Small intestine (tissue), 7 donors: Measurements from ENCODE around the gene CDH3. TPM values are rescaled to one million over a fixed set of nuclear protein-coding genes. Genes with fewer than 3 reads are reported as not detected.

ENCODE experiments used
- DNase-seq, 2 donors: peaks; one replicate each; pipeline versions ENCODE4 v3.0.0 to v3.0.0-alpha.2; 2013
- FAIRE-seq: peaks from 2 replicates; lab custom pipeline; 2012; peaks lifted over from hg19 to GRCh38; lab: Jason Lieb, UNC
- H3K27ac ChIP-seq, 3 donors: one replicate each; pipeline ENCODE4 v1.5.1; 2013; ENCODE audit warnings: low read length in 2 of 3, mild to moderate bottlenecking in 2 of 3, control low read depth in 1 of 3, inconsistent platforms in 1 of 3, low read depth in 1 of 3, moderate library complexity in 1 of 3
- H3K27me3 ChIP-seq, 3 donors: one replicate each; pipeline ENCODE4 v1.6.1; 2013; ENCODE audit warnings: low read length in 3 of 3, inconsistent platforms in 1 of 3; ENCODE audit not compliant: control insufficient read depth in 3 of 3, insufficient read depth in 3 of 3
- H3K36me3 ChIP-seq, 3 donors: one replicate each; pipeline ENCODE4 v1.6.1; 2013; ENCODE audit warnings: low read length in 3 of 3, inconsistent platforms in 1 of 3, low read depth in 1 of 3, mild to moderate bottlenecking in 1 of 3, moderate library complexity in 1 of 3; ENCODE audit not compliant: control insufficient read depth in 3 of 3, insufficient read depth in 2 of 3
- H3K4me1 ChIP-seq, 3 donors: one replicate each; pipeline ENCODE4 v1.6.1; 2013; ENCODE audit warnings: low read length in 2 of 3, inconsistent platforms in 1 of 3, low read depth in 1 of 3, mild to moderate bottlenecking in 1 of 3, moderate library complexity in 1 of 3; ENCODE audit not compliant: control insufficient read depth in 3 of 3, insufficient read depth in 2 of 3
- H3K4me3 ChIP-seq, 3 donors: one replicate each; pipeline ENCODE4 v1.5.1; 2013; ENCODE audit warnings: low read length in 3 of 3, control low read depth in 1 of 3, inconsistent platforms in 1 of 3, low read depth in 1 of 3, mild to moderate bottlenecking in 1 of 3, moderate library complexity in 1 of 3
- H3K9me3 ChIP-seq, 2 donors: one replicate each; pipeline ENCODE4 v1.6.1; 2013; ENCODE audit warnings: low read depth in 1 of 2, low read length in 1 of 2; ENCODE audit not compliant: control insufficient read depth in 2 of 2, insufficient read depth in 1 of 2
- WGBS, 3 donors: extraction: QIAGEN DNeasy Blood & Tissue Kit; methylation state at CpG; one replicate each; pipeline ENCODE4 v1.1.7; 2013; 5-methylcytosine and 5-hydroxymethylcytosine counted together
- polyA plus RNA-seq, 4 donors: library from polyadenylated mRNA; stranded (reverse) in 3 of 4; unstranded in 1 of 4; fragments of 200-250 nt in 3 of 4; fragments of 120-200 nt in 1 of 4; gene quantifications; one replicate each; pipeline versions ENCODE4 v1.2.1 to v1.2.3, GENCODE V29; 2013
- donor health status: healthy with polysubstance abuse.
- donor health status: control.
- donor health status: control.
- donor health status: Bipolar disorder and iron deficiency.
- donor health status: healthy.

Gene CDH3
- polyA plus RNA-seq, 4 donors: 0.33 to 1.4 (median 0.54) TPM; not detected in 1

- Histone ChIP-seq H3K27me3 (peaks cover 3 to 62% (median 19%) of the 10 kb centered on the region in 3 donors), H3K36me3 (no peaks in the 10 kb centered on the region), H3K4me1 (peaks cover 0 to 30% (median 9%) of the 10 kb centered on the region in 3 donors), H3K27ac (no peak overlapping the region), H3K9me3 (no peaks in the 10 kb centered on the region), H3K4me3 (no peak overlapping the region)
- 67 to 76% (median 73%) methylated on average over 13 of the region's 13 CpGs for WGBS, 3 donors
- DNase-seq (no peak), FAIRE-seq (no peak)
Observed at GRCh38 chr16:68643227-68643626, 1.9 kb upstream of the CDH3 start.

DNA sequence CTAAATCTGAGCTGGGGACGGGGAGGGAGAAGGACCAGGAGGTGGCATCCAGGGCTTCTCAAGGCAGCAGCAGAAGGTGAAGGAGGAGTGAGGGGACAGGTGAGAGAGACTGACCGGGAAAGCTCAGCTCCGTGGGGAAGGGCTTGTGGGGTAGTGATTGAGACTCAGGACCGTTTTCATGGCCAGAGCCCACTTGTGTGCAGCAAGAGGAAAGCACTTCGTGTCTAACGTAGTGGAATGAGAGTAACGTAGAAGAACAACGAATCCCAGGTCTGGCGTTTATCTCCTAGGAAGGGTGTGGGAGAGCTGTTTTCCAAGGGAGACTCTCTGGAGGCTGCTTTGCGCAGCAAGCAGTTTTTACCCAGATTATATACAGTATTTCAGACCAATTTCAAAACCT lies 1.3 kb upstream of the CDH3 start:
- Histone ChIP-seq H3K4me1 (peaks cover 0 to 30% (median 9%) of the 10 kb centered on the region in 3 donors), H3K4me3 (no peak overlapping the region), H3K36me3 (no peaks in the 10 kb centered on the region), H3K27me3 (peaks cover 3 to 64% (median 20%) of the 10 kb centered on the region in 3 donors), H3K27ac (no peak overlapping the region), H3K9me3 (no peaks in the 10 kb centered on the region)
- FAIRE-seq (no peak), DNase-seq (peak in 1 of 2 donors; percentile 39)
- WGBS, 3 donors: 8 to 36% (median 29%) methylated on average over 10 of the region's 10 CpGs

DNA sequence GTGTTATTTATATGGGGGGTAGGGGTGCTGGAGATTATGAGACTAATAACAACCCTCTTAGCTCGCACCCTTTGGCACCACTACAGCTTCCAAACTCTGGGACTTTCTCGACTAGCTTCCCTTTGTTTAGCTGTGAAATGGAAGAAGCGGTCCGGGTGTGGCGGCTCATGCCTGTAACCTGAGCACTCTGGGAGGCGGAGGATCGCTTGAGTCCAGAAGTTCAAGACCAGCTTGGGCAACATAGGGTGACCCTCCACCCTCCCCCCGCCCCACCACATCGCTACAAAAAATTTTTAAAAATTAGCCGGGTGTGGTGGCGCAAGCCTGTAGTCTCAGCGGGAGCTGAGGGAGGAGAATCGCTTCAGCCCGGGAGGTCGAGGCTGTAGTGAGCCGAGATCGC lies 814 bp upstream of the CDH3 start:
- WGBS, 3 donors: 4 to 17% (median 7%) methylated on average over 16 to 17 of the region's 17 CpGs
- DNase-seq (peak in 1 of 2 donors; percentile 33), FAIRE-seq (no peak)
- peak overlapping the region in 1 of 3 donors; percentile 59 for H3K4me3 ChIP-seq
- peaks cover 0 to 30% (median 9%) of the 10 kb centered on the region in 3 donors for H3K4me1 ChIP-seq
- no peaks in the 10 kb centered on the region for H3K9me3 ChIP-seq
- H3K27ac ChIP-seq: no peak overlapping the region
- peaks cover 3 to 64% (median 20%) of the 10 kb centered on the region in 3 donors for H3K27me3 ChIP-seq
- no peaks in the 10 kb centered on the region for H3K36me3 ChIP-seq

- peak in 1 of 2 donors; percentile 49 for DNase-seq
- peaks cover 0 to 30% (median 9%) of the 10 kb centered on the region in 3 donors for H3K4me1 ChIP-seq
- no peaks in the 10 kb centered on the region for H3K36me3 ChIP-seq
- 1 to 3% (median 1%) methylated on average over 56 to 66 of the region's 66 CpGs for WGBS, 3 donors
- peak overlapping the region in 2 of 3 donors; percentile 48 to 59 for H3K4me3 ChIP-seq
- H3K9me3 ChIP-seq: no peaks in the 10 kb centered on the region
- H3K27me3 ChIP-seq: peaks cover 3 to 64% (median 20%) of the 10 kb centered on the region in 3 donors
- no peak for FAIRE-seq
- H3K27ac ChIP-seq: peak overlapping the region in 1 of 3 donors; percentile 38
Observed at GRCh38 chr16:68645494-68646388, 631 bp downstream of the CDH3 start.

- Histone ChIP-seq H3K4me3 (no peak overlapping the region), H3K4me1 (peaks cover 0 to 30% (median 9%) of the 10 kb centered on the region in 3 donors), H3K27ac (no peak overlapping the region), H3K36me3 (no peaks in the 10 kb centered on the region), H3K9me3 (no peaks in the 10 kb centered on the region), H3K27me3 (peaks cover 3 to 63% (median 20%) of the 10 kb centered on the region in 3 donors)
- FAIRE-seq: no peak
- WGBS, 3 donors: 77 to 87% (median 84%) methylated on average over 18 of the region's 18 CpGs
- DNase-seq: no peak
Observed at GRCh38 chr16:68646953-68647659, 2.0 kb downstream of the CDH3 start.

- H3K9me3 ChIP-seq: no peaks in the 10 kb centered on the region
- no peak overlapping the region for H3K27ac ChIP-seq
- 89 to 92% (median 92%) methylated on average over 12 of the region's 12 CpGs for WGBS, 3 donors
- FAIRE-seq: no peak
- peaks cover 3 to 22% (median 5%) of the 10 kb centered on the region in 3 donors for H3K27me3 ChIP-seq
- peaks cover 0 to 2% (median 0%) of the 10 kb centered on the region in 3 donors for H3K4me1 ChIP-seq
- H3K36me3 ChIP-seq: no peaks in the 10 kb centered on the region
- H3K4me3 ChIP-seq: no peak overlapping the region
- DNase-seq: no peak
Observed at GRCh38 chr16:68651136-68651535, 6.0 kb downstream of the CDH3 start.

DNA sequence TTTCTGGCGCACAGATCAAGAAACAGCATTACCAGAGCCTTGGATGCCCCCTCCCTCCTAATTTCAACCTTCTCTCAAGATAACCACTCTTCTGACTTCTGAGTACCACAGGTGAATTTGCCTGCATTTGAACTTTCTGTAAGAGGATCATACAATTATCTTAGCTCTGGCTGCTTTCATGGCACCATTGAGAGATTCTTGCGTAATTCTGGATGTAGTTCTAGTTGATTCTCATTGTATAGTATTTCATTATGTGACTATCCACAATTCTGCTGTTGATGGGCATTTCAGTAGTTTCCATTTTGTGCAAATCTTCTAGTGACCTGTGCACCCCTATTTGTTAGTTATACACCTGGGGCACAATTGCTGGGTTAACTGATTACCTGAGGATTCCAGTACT lies 7.5 kb downstream of the CDH3 start:
- 96 to 100% (median 98%) methylated on average over 2 of the region's 2 CpGs for WGBS, 3 donors
- Histone ChIP-seq H3K4me3 (no peak overlapping the region), H3K4me1 (no peaks in the 10 kb centered on the region), H3K27ac (no peak overlapping the region), H3K27me3 (peaks cover 1 to 7% (median 1%) of the 10 kb centered on the region in 3 donors), H3K36me3 (no peaks in the 10 kb centered on the region), H3K9me3 (no peaks in the 10 kb centered on the region)
- FAIRE-seq (no peak), DNase-seq (no peak)

DNA sequence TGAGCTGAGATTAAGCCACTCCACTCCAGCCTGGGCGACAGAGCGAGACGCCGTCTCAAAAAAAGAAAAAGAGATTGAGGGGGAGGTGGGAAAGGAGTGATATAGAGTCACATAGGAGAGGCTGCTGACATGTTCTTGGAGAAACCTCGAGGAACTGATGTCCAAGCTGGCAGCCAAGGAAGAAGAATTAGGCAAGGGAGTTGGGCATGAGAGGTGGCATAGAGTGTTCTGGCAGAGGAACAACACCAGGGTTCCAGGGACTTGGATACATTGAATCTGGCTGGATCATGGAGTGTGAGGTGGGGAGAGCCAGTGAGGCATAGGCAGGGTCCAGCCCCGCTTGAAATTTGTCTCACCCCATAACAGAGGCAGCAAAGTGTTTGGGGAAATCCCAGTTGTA lies 10.7 kb downstream of the CDH3 start:
- Histone ChIP-seq H3K4me1 (peaks cover 0 to 5% (median 0%) of the 10 kb centered on the region in 3 donors), H3K36me3 (no peaks in the 10 kb centered on the region), H3K27ac (no peak overlapping the region), H3K27me3 (no peaks in the 10 kb centered on the region), H3K4me3 (no peak overlapping the region), H3K9me3 (no peaks in the 10 kb centered on the region)
- DNase-seq (no peak), FAIRE-seq (no peak)
- WGBS, 3 donors: 86 to 89% (median 87%) methylated on average over 6 of the region's 6 CpGs
